GM18498 (cell line): ENCODE measurements around the gene DDX3X.
A peak's percentile ranks its signal among the peaks of the same experiment; 100 is the strongest.
"Not testable (repeated sequence)": the region's sequence is repeated elsewhere in the genome, so short reads cannot be mapped to it uniquely, and the experiment has no call there.

ENCODE experiments used
- ATAC-seq: cut with Tn5 transposase; IDR thresholded peaks from one replicate; pipeline ENCODE4 v1.9.1; 2021; ENCODE audit warnings: mild to moderate bottlenecking, moderate library complexity; ENCODE audit not compliant: unreplicated experiment

DDX3X gene

DNA sequence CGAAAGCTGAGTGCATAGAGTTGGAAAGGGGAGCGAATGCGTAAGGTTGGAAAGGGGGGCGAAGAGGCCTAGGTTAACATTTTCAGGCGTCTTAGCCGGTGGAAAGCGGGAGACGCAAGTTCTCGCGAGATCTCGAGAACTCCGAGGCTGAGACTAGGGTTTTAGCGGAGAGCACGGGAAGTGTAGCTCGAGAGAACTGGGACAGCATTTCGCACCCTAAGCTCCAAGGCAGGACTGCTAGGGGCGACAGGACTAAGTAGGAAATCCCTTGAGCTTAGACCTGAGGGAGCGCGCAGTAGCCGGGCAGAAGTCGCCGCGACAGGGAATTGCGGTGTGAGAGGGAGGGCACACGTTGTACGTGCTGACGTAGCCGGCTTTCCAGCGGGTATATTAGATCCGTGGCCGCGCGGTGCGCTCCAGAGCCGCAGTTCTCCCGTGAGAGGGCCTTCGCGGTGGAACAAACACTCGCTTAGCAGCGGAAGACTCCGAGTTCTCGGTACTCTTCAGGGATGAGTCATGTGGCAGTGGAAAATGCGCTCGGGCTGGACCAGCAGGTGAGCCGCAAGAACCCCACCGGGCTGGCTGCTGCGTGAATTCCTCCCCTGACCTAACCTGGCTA lies at the start of gene DDX3X:
TSS of gene DDX3X (plus strand) at position 419 of the 619 bp plus-strand sequence. CDS start at position 510, 91 bp downstream.
- peak; percentile 54 for ATAC-seq

DNA sequence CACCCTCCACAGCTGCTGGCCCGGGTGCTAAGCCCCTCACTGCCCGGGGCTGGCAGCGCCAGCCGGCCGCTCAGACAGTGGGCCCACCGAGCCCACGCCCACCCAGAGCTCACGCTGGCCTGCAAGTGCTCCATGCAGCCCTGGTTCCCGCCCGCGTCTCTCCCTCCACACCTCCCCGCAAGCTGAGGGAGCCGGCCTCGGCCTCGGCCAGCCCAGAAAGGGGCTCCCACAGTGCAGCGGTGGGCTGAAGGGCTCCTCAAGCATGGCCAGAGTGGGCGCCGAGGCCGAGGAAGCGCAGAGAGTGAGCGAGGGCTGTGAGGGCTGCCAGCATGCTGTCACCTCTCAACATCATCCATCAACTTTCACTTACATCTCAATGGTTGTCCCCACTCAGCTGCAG lies 48.0 kb upstream of the DDX3X start:
- not testable (repeated sequence) for ATAC-seq

GRCh38 chrX:41288641-41289040 lies 45.3 kb upstream of the DDX3X start:
- no peak for ATAC-seq

GRCh38 chrX:41289095-41289494 lies 44.9 kb upstream of the DDX3X start:
- ATAC-seq: no peak

DNA sequence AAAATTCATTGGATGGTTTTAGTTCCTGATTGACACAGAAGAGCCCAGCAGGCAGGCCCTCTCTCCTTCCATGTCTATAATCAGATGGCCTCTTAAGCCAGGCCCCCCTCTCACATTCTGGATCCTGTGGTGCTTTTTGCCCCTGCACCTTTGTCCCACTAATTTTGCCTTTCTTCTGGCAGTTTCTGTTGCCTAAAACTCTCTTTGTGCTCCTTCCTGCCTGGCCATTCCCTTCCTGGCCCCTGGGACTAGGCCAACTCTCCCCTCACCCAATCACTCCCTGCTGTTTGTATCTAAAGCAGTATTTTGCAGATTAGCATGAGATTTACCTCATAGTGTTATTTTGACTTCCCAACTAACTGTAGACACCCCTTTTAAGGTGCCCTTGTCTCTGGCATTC lies 42.7 kb upstream of the DDX3X start:
- no peak for ATAC-seq

DNA sequence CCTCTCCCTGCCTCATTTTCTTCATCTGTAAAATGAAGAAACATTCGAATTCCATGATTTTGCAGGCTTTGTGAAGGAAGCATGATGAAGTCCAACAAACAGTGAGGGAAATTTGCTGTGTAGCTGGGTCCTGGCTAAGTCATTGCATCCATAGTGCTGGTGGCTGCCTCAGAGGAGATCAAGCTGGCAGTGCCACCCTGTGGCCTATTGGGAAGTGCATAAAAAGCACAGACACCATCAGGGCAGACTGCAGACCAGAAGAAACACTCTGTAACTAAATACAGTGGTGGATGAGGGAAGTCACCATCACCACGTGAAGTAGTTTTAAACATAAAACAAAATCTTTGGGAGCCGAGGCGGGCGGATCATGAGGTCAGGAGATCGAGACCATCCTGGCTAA lies 40.7 kb upstream of the DDX3X start:
- ATAC-seq: no peak

- ATAC-seq: no peak
Observed at GRCh38 chrX:41300758-41301437, 33.1 kb upstream of the DDX3X start.

DNA sequence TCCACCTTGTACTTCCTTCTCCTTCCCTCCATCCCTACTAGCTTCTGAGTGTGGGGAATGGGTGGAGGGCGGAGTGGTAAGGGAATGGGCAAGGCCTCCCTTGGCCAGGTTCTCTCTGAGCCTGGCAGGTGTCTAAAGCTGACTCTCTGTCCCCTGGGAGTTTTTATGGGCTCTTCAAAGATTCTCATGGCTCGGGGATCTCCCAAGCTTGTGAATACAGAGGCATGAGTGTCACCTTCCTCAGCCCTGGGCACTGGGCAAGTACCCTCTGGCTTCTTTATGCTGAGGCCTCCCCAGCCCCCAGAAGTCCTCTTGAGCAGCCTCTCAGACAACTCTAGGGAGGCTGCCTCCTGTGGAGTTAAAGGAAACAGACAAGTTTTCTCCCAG lies 32.5 kb upstream of the DDX3X start:
- ATAC-seq: no peak

DNA sequence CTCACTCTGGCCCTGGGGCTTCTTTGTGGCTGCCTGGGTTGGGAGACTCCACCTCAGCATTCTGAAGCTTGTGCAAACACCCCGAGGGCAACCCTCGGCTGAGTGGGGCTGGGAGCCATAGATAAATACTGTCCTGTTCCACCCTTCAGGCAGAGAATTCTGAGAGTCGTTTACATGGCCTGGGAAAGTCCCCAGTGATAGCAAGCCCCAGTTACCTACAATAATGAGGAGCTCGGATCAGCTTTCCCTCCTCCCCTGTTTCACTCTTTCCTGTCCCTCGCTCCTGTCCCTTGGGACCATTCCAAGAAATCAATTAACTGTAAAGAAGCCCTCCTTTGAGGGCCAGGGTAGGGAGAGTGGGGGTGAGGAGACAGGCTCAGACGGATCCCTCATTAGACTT lies 31.6 kb upstream of the DDX3X start:
- no peak for ATAC-seq

- ATAC-seq: no peak
Observed at GRCh38 chrX:41303013-41303412, 30.9 kb upstream of the DDX3X start.

- ATAC-seq: no peak
Observed at GRCh38 chrX:41304178-41304577, 29.8 kb upstream of the DDX3X start.

- ATAC-seq: no peak
Observed at GRCh38 chrX:41308884-41309647, 24.9 kb upstream of the DDX3X start.

DNA sequence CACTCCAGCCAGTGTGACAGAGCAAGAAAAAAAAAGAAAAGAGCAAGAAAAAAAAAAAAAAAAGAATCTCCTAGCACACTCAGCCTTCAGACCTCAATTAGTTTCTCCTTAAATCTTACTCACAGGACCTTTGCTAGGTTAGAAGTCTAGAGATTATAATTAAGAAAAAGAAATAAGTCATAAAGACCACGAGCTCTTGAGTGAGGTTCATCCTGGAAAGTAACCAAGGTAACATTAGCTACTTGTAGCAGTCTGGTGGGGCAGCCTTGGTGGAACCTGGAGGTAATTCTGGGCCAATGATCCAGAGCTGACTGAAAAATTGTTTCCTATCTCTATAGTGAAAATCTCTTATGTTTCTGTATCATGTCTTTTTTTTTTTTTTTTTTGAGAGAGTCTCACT lies 21.2 kb upstream of the DDX3X start:
- ATAC-seq: no peak

- ATAC-seq: no peak
Observed at GRCh38 chrX:41313419-41313818, 20.5 kb upstream of the DDX3X start.

GRCh38 chrX:41314204-41314603 lies 19.8 kb upstream of the DDX3X start:
- no peak for ATAC-seq

DNA sequence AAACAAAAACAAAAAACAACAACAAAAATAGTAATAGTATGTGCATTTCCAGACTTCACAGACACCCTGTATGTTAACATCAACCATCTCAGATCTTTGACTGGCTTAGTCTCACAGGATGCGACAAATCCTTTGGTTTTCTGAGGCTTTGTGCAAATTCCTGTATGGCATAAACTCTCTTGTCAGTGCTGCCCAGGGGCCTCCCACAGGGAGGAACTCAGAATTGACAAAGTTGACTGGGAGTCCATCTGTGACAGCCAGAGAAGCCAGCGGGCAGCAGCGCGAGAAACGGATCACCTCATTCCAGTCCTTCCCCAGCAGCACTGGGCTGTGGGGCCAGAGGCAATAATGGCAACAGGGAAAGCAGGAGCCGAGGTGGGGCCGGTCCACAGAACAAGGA lies 19.1 kb upstream of the DDX3X start:
- ATAC-seq: no peak

DNA sequence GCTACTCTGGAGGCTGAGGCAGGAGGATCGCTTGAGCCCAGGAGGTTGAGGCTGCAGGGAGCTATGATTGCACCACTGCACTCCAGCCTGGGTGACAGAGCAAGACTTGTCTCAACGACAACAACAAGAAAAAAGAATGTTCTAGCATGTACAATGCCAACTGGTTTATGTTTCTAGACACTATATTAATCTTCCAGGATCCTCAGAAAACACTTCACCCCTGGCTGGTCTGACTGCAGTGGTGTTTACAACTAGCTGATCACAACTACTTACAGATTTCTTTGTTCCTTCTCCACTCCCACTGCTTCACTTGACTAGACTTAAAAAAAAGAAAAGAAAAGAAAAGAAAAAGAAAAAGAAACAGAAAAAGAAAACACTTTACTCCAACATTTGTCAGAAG lies 17.7 kb upstream of the DDX3X start:
- not testable (repeated sequence) for ATAC-seq

DNA sequence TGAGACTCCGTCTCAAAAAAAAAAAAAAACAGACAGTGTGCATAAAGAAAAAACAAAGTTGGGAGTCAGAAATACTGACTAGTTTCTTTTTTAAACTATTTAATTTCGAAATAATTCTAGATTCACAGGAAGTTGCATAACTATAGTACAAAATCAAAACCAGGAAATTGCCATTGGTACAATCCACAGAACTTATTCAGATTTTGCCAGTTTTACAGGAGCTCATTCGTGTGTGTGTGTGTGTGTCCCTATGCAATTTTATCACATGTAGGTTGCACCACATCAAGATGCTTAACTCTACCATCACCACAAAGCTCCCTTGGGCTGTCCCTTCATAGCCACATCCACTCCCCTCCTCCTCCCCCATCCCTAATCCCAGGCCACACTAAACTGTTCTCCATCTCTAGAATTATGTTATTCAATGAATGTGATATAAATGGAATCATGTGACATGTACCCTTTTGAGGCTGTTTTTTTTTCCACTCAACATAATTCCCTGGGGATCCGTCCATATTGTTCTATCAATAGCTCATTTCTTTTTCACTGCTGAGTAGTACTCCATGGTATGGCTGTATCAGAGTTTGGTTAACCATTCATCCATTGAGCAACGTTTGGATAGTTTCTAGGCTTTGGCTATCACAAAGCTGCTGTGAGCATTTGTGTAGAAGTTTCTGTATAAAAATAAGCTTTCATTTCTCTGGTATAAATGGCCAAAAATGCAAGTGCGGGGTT lies 16.3 kb upstream of the DDX3X start:
- no peak for ATAC-seq

- no peak for ATAC-seq
Observed at GRCh38 chrX:41320393-41320792, 13.6 kb upstream of the DDX3X start.

GRCh38 chrX:41322821-41323603 lies 10.9 kb upstream of the DDX3X start:
- ATAC-seq: no peak

- no peak for ATAC-seq
Observed at GRCh38 chrX:41326431-41326830, 7.5 kb upstream of the DDX3X start.
